Lung (tissue), 12 donors: ENCODE data around the gene SEM1. TPM values are rescaled to one million over a fixed set of nuclear protein-coding genes. Genes with fewer than 3 reads are reported as not detected.

ENCODE experiments used
- ATAC-seq: fragments of 200-7000 bp; cut with Tn5 transposase; one replicate; pipeline ENCODE4 v1.9.1; 2020; ENCODE audit warnings: moderate number of reproducible peaks; ENCODE audit not compliant: insufficient read depth, low FRiP score
- DNase-seq, 3 donors: peaks; one replicate each; pipeline ENCODE4 v3.0.0-alpha.2; 2013 to 2017
- H3K27ac ChIP-seq, 2 donors: one replicate each; pipeline ENCODE4 v1.5.1; 2013; ENCODE audit warnings: mild to moderate bottlenecking in 2 of 2, moderate library complexity in 2 of 2, control low read depth in 1 of 2, inconsistent platforms in 1 of 2, low read depth in 1 of 2, low read length in 1 of 2
- H3K27me3 ChIP-seq, 3 donors: one replicate each; pipeline ENCODE4 v1.5.1; 2013; ENCODE audit warnings: low read length in 2 of 3; ENCODE audit not compliant: control insufficient read depth in 3 of 3, insufficient read depth in 3 of 3
- H3K36me3 ChIP-seq, 4 donors: one replicate each; pipeline ENCODE4 v1.5.1; 2013; ENCODE audit warnings: low read length in 4 of 4, mild to moderate bottlenecking in 1 of 4, moderate library complexity in 1 of 4; ENCODE audit not compliant: control insufficient read depth in 4 of 4, insufficient read depth in 4 of 4
- H3K4me1 ChIP-seq, 5 donors: one replicate each; pipeline ENCODE4 v1.5.1; 2013; ENCODE audit warnings: low read length in 5 of 5, mild to moderate bottlenecking in 2 of 5, moderate library complexity in 1 of 5; ENCODE audit not compliant: control insufficient read depth in 5 of 5, insufficient read depth in 5 of 5
- H3K4me3 ChIP-seq: one replicate; pipeline ENCODE4 v1.5.1; 2013; ENCODE audit warnings: mild to moderate bottlenecking, control low read depth, moderate library complexity
- H3K9ac ChIP-seq, 2 donors: one replicate each; pipeline ENCODE4 v1.5.1; 2013; ENCODE audit warnings: low read length in 2 of 2, control low read depth in 1 of 2; ENCODE audit not compliant: insufficient read depth in 1 of 2
- H3K9me3 ChIP-seq, 4 donors: one replicate each; pipeline ENCODE4 v1.5.1; 2013; ENCODE audit warnings: low read length in 3 of 4, mild to moderate bottlenecking in 1 of 4, moderate library complexity in 1 of 4; ENCODE audit not compliant: control insufficient read depth in 4 of 4, insufficient read depth in 3 of 4
- CTCF ChIP-seq: IDR thresholded peaks from 2 replicates; pipeline ENCODE4 v1.5.1; 2012; ENCODE audit warnings: mild to moderate bottlenecking; ENCODE audit errors: control extremely low read depth, extremely low read depth
- WGBS, 2 donors: extraction: QIAGEN DNeasy Blood & Tissue Kit; methylation state at CpG; one replicate each; pipeline ENCODE4 v1.1.7; 2013; 5-methylcytosine and 5-hydroxymethylcytosine counted together
- polyA plus RNA-seq, 2 donors: library from polyadenylated mRNA; stranded (reverse); fragments of 200-250 nt; gene quantifications; one replicate each; pipeline ENCODE4 v1.2.1, GENCODE V29; 2013
- total RNA-seq, 2 donors: library from RNA; depleted of rRNA in 1 of 2; stranded (reverse); fragments of >200 nt in 1 of 2; gene quantifications; one replicate each; pipeline ENCODE4 v1.2.1, GENCODE V29; 2014 to 2021
- donor health status: control.
- donor health status: control.
- donor health status: Bipolar disorder and iron deficiency.
- donor health status: healthy.
- donor health status: DM: yes; HTN: yes; CAD: no.

The SEM1 gene
- total and polyA plus RNA-seq, 4 donors = 47.0 to 190 (median 64.0) TPM

GRCh38 chr7:96710544-96710943 is 898 bp upstream of the SEM1 start:
- Histone ChIP-seq H3K9ac (no peak overlapping the region), H3K4me1 (peaks cover 2 to 13% (median 9%) of the 10 kb centered on the region in 5 donors), H3K4me3 (no peak overlapping the region), H3K27me3 (peaks cover 0 to under 1% (median 0%) of the 10 kb centered on the region in 3 donors), H3K27ac (no peak overlapping the region), H3K36me3 (peaks cover 0 to 5% (median 1%) of the 10 kb centered on the region in 4 donors), H3K9me3 (peaks cover 0 to 6% (median 0%) of the 10 kb centered on the region in 4 donors)
- TF ChIP-seq CTCF = no peak
- WGBS, 2 donors = 97% methylated on average over 2 of the region's 2 CpGs
- no peak for ATAC-seq
- no peak for DNase-seq

GRCh38 chr7:96708872-96709271 is 774 bp downstream of the SEM1 start:
- no peak for TF ChIP-seq CTCF
- WGBS, 2 donors = 46 to 57% methylated on average over 5 of the region's 5 CpGs
- DNase-seq = no peak

GRCh38 chr7:96707901-96708774 is 1.5 kb downstream of the SEM1 start:
- DNase-seq (no peak), ATAC-seq (no peak)
- no peak for TF ChIP-seq CTCF
- no peak overlapping the region for H3K4me3 ChIP-seq
- WGBS, 2 donors = 95 to 97% methylated on average over 4 of the region's 4 CpGs
- H3K9me3 ChIP-seq = peaks cover 0 to 4% (median 0%) of the 10 kb centered on the region in 4 donors
- no peaks in the 10 kb centered on the region for H3K27me3 ChIP-seq
- H3K4me1 ChIP-seq = peaks cover 3 to 13% (median 9%) of the 10 kb centered on the region in 5 donors
- no peak overlapping the region for H3K27ac ChIP-seq
- H3K36me3 ChIP-seq = peaks cover 0 to 5% (median 2%) of the 10 kb centered on the region in 4 donors
- peak overlapping the region in 1 of 2 donors; percentile 19 for H3K9ac ChIP-seq

More at GRCh38 chr7:96708872-96709271, 774 bp downstream of the SEM1 start:
- Histone ChIP-seq H3K9me3 (peaks cover 0 to 6% (median 0%) of the 10 kb centered on the region in 4 donors), H3K4me3 (peak overlapping the region; percentile 78), H3K27ac (no peak overlapping the region), H3K27me3 (no peaks in the 10 kb centered on the region), H3K9ac (peak overlapping the region; percentile 96 to 98), H3K36me3 (peaks cover 0 to 5% (median 2%) of the 10 kb centered on the region in 4 donors), H3K4me1 (peaks cover 2 to 13% (median 9%) of the 10 kb centered on the region in 5 donors)
- ATAC-seq = no peak
